Keratinocyte (primary cell): ENCODE results near the gene RNF215. TPM values are rescaled to one million over a fixed set of nuclear protein-coding genes. Genes with fewer than 3 reads are reported as not detected.

Source experiments
- DNase-seq: peaks from one replicate; pipeline ENCODE4 v3.0.0-alpha.2; 2011; ENCODE audit warnings: low read depth, missing footprints, low spot score
- FAIRE-seq: peaks from 2 replicates; lab custom pipeline; 2011; peaks lifted over from hg19 to GRCh38; lab: Jason Lieb, UNC
- H2AFZ ChIP-seq: 2 replicates; pipeline ENCODE4 v1.6.0; 2012; ENCODE audit warnings: low read length, control low read depth, inconsistent platforms; ENCODE audit not compliant: control insufficient read depth
- H3K27ac ChIP-seq: 2 replicates; pipeline ENCODE4 v1.5.1; 2011; ENCODE audit warnings: low read length; ENCODE audit not compliant: control insufficient read depth, insufficient read depth
- H3K27me3 ChIP-seq: 3 replicates; pipeline ENCODE4 v1.6.0; 2011; ENCODE audit warnings: low read length; ENCODE audit not compliant: control insufficient read depth, insufficient read depth; ENCODE audit errors: extremely low read depth
- H3K36me3 ChIP-seq, 2 experiments: 2 replicates in 1 of 2; 3 replicates in 1 of 2; pipeline ENCODE4 v1.5.1; 2011; ENCODE audit warnings: low read length in 2 of 2, mild to moderate bottlenecking in 1 of 2; ENCODE audit not compliant: control insufficient read depth in 2 of 2, insufficient read depth in 2 of 2; ENCODE audit errors: extremely low read depth in 1 of 2
- H3K4me1 ChIP-seq: 3 replicates; pipeline ENCODE4 v1.5.1; 2011; ENCODE audit warnings: low read length; ENCODE audit not compliant: control insufficient read depth, insufficient read depth; ENCODE audit errors: extremely low read depth
- H3K4me2 ChIP-seq: 3 replicates; pipeline ENCODE4 v1.6.0; 2011; ENCODE audit warnings: low read depth, low read length; ENCODE audit not compliant: control insufficient read depth, insufficient read depth; ENCODE audit errors: extremely low read depth
- H3K4me3 ChIP-seq, 3 experiments: fragments of 200-600 bp in 1 of 3; sonication (generic) in 1 of 3; 2 replicates in 2 of 3; 3 replicates in 1 of 3; pipeline ENCODE4 v1.5.1; 2011 to 2016; ENCODE audit warnings: low read length in 3 of 3, mild to moderate bottlenecking in 3 of 3, control low read depth in 2 of 3, inconsistent platforms in 1 of 3, low read depth in 1 of 3, mixed read lengths in 1 of 3, mixed run types in 1 of 3, moderate library complexity in 1 of 3; ENCODE audit not compliant: control insufficient read depth in 2 of 3, insufficient read depth in 2 of 3; ENCODE audit errors: extremely low read depth in 1 of 3
- H3K79me2 ChIP-seq: 2 replicates; pipeline ENCODE4 v1.6.0; 2012; ENCODE audit warnings: low read length; ENCODE audit not compliant: control insufficient read depth, insufficient read depth
- H3K9ac ChIP-seq: 3 replicates; pipeline ENCODE4 v1.6.0; 2011; ENCODE audit warnings: low read length; ENCODE audit not compliant: control insufficient read depth, insufficient read depth; ENCODE audit errors: extremely low read depth
- H3K9me1 ChIP-seq: 3 replicates; pipeline ENCODE4 v1.6.0; 2011; ENCODE audit warnings: low read length; ENCODE audit not compliant: control insufficient read depth, insufficient read depth; ENCODE audit errors: extremely low read depth
- H3K9me3 ChIP-seq: 2 replicates; pipeline ENCODE4 v1.5.1; 2012; ENCODE audit warnings: low read depth, low read length; ENCODE audit not compliant: control insufficient read depth
- H4K20me1 ChIP-seq: 3 replicates; pipeline ENCODE4 v1.6.0; 2011; ENCODE audit warnings: low read length; ENCODE audit not compliant: control insufficient read depth, insufficient read depth; ENCODE audit errors: extremely low read depth
- EZH2 ChIP-seq: IDR thresholded peaks from one replicate; pipeline ENCODE4 v1.6.1; 2012; ENCODE audit warnings: inconsistent platforms, mild to moderate bottlenecking, low read length, moderate library complexity
- dilution Hi-C: fragments of 300-500 bp; cut with MboI; formaldehyde crosslinking; loops from one replicate; pipeline ENCODE4 v1.7.0; 2020; ENCODE audit warnings: low sequenced_read_pairs; ENCODE audit not compliant: extremely low pct_ligation_motif_present
- polyA plus RNA-seq, 5 experiments: library from polyadenylated mRNA; depleted of rRNA in 3 of 5; stranded (reverse) in 3 of 5; stranded (forward) in 1 of 5; unstranded in 1 of 5; fragments of >200 nt; gene quantifications; 1 replicate in 1 of 5; 2 replicates in 3 of 5; 3 replicates in 1 of 5; pipeline versions ENCODE4 v1.2.1 to v1.2.3, GENCODE V29; 2011 to 2012; ENCODE audit warnings: missing spikeins in 2 of 5, low read depth in 1 of 5, low replicate concordance in 1 of 5
- TF ChIP-seq, protein P1 (sequence below), 3 experiments: IDR thresholded peaks in 1 of 3; conservative IDR thresholded peaks in 1 of 3; optimal IDR thresholded peaks in 1 of 3; 2 replicates in 2 of 3; 3 replicates in 1 of 3; pipeline versions ENCODE3 to v1.5.1; 2011; ENCODE audit warnings: low read length in 3 of 3, mild to moderate bottlenecking in 3 of 3, moderate library complexity in 2 of 3, control low read depth in 1 of 3, inconsistent platforms in 1 of 3; ENCODE audit not compliant: insufficient read depth in 2 of 3; ENCODE audit errors: extremely low read depth in 1 of 3

RNF215 gene
- polyA plus RNA-seq, 1 donor (not counting 4 experiments of a cell fraction or from before 2014, with no cell fraction given), result 8.3 TPM

DNA sequence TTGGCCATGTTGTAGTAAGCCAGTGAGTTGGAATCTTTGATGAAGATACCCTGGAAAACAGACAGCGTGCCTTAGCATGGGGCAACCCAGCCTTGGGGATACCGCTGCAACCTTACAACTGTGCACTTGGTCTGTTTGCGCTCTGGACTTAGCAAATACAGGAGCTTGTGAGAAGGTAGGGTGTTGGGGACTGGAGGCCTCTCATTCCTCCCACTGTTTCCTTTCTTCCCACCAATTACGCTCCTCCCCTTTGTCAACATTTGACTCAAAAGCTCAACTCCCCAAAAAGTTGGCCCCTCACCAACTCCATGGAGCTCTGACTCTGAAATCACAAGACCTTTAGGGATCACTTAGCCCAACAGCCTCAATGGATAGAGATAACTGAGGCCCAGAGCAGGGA lies 52.6 kb downstream of the RNF215 start:
- Histone ChIP-seq H3K36me3 (peaks cover 42 to 57% of the 10 kb centered on the region in 2 experiments), H3K27me3 (no peaks in the 10 kb centered on the region), H3K27ac (no peak overlapping the region), H3K4me2 (no peak overlapping the region), H3K79me2 (no peaks in the 10 kb centered on the region), H3K9me3 (no peaks in the 10 kb centered on the region), H3K4me3 (no peak overlapping the region), H3K9me1 (no peaks in the 10 kb centered on the region), H3K9ac (no peak overlapping the region), H2AFZ (no peak overlapping the region), H4K20me1 (no peaks in the 10 kb centered on the region), H3K4me1 (peaks cover 3% of the 10 kb centered on the region)
- TF ChIP-seq, protein P1, sequence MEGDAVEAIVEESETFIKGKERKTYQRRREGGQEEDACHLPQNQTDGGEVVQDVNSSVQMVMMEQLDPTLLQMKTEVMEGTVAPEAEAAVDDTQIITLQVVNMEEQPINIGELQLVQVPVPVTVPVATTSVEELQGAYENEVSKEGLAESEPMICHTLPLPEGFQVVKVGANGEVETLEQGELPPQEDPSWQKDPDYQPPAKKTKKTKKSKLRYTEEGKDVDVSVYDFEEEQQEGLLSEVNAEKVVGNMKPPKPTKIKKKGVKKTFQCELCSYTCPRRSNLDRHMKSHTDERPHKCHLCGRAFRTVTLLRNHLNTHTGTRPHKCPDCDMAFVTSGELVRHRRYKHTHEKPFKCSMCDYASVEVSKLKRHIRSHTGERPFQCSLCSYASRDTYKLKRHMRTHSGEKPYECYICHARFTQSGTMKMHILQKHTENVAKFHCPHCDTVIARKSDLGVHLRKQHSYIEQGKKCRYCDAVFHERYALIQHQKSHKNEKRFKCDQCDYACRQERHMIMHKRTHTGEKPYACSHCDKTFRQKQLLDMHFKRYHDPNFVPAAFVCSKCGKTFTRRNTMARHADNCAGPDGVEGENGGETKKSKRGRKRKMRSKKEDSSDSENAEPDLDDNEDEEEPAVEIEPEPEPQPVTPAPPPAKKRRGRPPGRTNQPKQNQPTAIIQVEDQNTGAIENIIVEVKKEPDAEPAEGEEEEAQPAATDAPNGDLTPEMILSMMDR (optimal IDR thresholded peaks at IDR 0.05 in 1 of 3, IDR thresholded peaks at IDR 0.05 in 1 of 3, conservative IDR thresholded peaks at IDR 0.05 in 1 of 3; ENCODE audit: extremely low read depth in 1 of 3, insufficient read depth in 2 of 3, low read length in 3 of 3), result no peak
- TF ChIP-seq EZH2, result no peak
- DNase-seq (no peak), FAIRE-seq (no peak)
- dilution Hi-C loops, result no loop called here

DNA sequence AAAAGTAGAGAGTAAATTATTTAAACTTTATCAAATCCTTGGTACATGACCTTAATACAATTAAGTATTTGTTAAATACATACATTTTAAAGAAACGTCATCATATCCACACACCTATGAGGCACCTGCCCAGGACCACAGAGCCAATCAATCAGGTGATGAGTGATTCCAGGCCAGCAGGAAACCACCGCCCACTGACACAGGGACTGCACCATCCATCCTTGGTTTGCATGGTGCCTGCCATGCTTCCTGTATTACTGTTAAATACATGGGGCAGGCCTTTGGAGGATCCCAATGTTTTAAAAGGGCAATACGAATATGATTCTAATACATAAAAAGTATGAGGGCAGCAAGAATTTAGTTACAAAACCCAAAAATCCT lies 53.5 kb downstream of the RNF215 start:
- H3K9ac ChIP-seq, result no peak overlapping the region
- dilution Hi-C loops, result no loop called here
- FAIRE-seq (no peak), DNase-seq (no peak)
- H2AFZ ChIP-seq, result no peak overlapping the region
- no peaks in the 10 kb centered on the region for H3K79me2 ChIP-seq
- no peaks in the 10 kb centered on the region for H4K20me1 ChIP-seq
- H3K36me3 ChIP-seq, result peaks cover 36 to 52% of the 10 kb centered on the region in 2 experiments
- no peak overlapping the region for H3K27ac ChIP-seq
- no peak overlapping the region for H3K4me2 ChIP-seq
- no peaks in the 10 kb centered on the region for H3K9me3 ChIP-seq
- H3K4me3 ChIP-seq, result no peak overlapping the region
- no peaks in the 10 kb centered on the region for H3K27me3 ChIP-seq
- no peaks in the 10 kb centered on the region for H3K9me1 ChIP-seq
- no peak for TF ChIP-seq EZH2
- TF ChIP-seq, protein P1 (optimal IDR thresholded peaks at IDR 0.05 in 1 of 3, IDR thresholded peaks at IDR 0.05 in 1 of 3, conservative IDR thresholded peaks at IDR 0.05 in 1 of 3; ENCODE audit: extremely low read depth in 1 of 3, insufficient read depth in 2 of 3, low read length in 3 of 3), result no peak
- peaks cover 3% of the 10 kb centered on the region for H3K4me1 ChIP-seq
